ENCODE data around the gene SLC39A5.
"Not testable (repeated sequence)": the region's sequence is repeated elsewhere in the genome, so short reads cannot be mapped to it uniquely, and the experiment has no call there.

SLC39A5 gene

GRCh38 chr12:56280849-56281248 is 51.0 kb downstream of the SLC39A5 start:
- DNase-seq (ENCODE audit: low spot score) = no peak

DNA sequence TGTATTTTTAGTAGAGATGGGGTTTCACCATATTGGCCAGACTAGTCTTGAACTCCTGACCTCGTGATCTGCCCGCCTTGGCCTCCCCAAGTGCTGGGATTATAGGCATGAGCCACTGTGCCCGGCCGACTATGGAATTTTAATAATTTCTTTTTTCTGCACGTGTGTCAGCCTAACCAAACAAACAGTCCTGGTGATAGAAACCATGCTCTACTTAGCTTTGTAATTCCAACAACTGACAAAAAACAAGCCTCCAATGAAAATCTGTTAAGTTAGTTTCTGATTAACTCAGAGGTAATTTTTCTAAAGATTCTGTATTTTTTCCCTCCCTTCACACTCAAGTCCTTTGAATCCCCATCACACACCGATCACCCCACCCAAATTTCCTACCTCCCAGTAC is 52.2 kb downstream of the SLC39A5 start:
- DNase-seq (ENCODE audit: low spot score) = no peak

- no peak for DNase-seq (ENCODE audit: low spot score)
Observed at GRCh38 chr12:56282579-56282978, 52.7 kb downstream of the SLC39A5 start.

GRCh38 chr12:56284263-56284662 is 54.4 kb downstream of the SLC39A5 start:
- not testable (repeated sequence) for DNase-seq (ENCODE audit: low spot score)

GRCh38 chr12:56286044-56286830 is 56.4 kb downstream of the SLC39A5 start:
- DNase-seq (ENCODE audit: low spot score) = no peak

Data from activated CD4-positive, alpha-beta T cell treated with anti-CD3 and anti-CD28 coated beads, Interleukin-2, Interleukin-4, amounts not matched to agents 100 ng/mL and 50 ng/mL, durations not matched to agents 16 hours and 8 hours (primary cell).